HepG2 (cell line): ENCODE data around the gene SESN1. TPM values are rescaled to one million over a fixed set of nuclear protein-coding genes. Genes with fewer than 3 reads are reported as not detected.

Experiments
- AHR ChIP-seq: IDR thresholded peaks from 2 replicates; pipeline ENCODE4 v1.6.1; 2018; ENCODE audit warnings: missing genetic modification reagents, missing compliant biosample characterization
- BATF2 ChIP-seq: sonication (generic); formaldehyde crosslinking; IDR thresholded peaks from 2 replicates; pipeline ENCODE4 v1.8.0; 2022; ENCODE audit warnings: mild to moderate bottlenecking, missing genetic modification reagents, moderate library complexity
- CENPBD1 ChIP-seq: sonication (generic); formaldehyde crosslinking; IDR thresholded peaks from 2 replicates; pipeline ENCODE4 v1.8.0; 2022; ENCODE audit warnings: missing genetic modification reagents, low read depth, mild to moderate bottlenecking, borderline replicate concordance
- CENPT ChIP-seq: sonication (generic); formaldehyde crosslinking; IDR thresholded peaks from 2 replicates; pipeline ENCODE4 v1.8.0; 2022; ENCODE audit warnings: low read depth, mild to moderate bottlenecking, moderate library complexity, missing genetic modification reagents
- DBP ChIP-seq: sonication (generic); formaldehyde crosslinking; IDR thresholded peaks from 2 replicates; pipeline ENCODE4 v1.4.0; 2020; ENCODE audit warnings: missing genetic modification reagents; ENCODE audit errors: not compliant biosample characterization
- EEA1 ChIP-seq: sonication (generic); formaldehyde crosslinking; IDR thresholded peaks from 2 replicates; pipeline ENCODE4 v1.5.1; 2020; ENCODE audit warnings: mild to moderate bottlenecking, missing genetic modification reagents, borderline replicate concordance
- GLMP ChIP-seq: sonication (generic); formaldehyde crosslinking; IDR thresholded peaks from 2 replicates; pipeline ENCODE4 v1.9.0; 2021; ENCODE audit warnings: missing genetic modification reagents, mild to moderate bottlenecking, borderline replicate concordance
- HNRNPLL ChIP-seq: fragments of 200-400 bp; formaldehyde crosslinking; IDR thresholded peaks from 2 replicates; pipeline ENCODE4 v1.6.1; 2017; ENCODE audit warnings: mild to moderate bottlenecking, low read depth, low read length; ENCODE audit not compliant: poor library complexity, severe bottlenecking
- LCORL ChIP-seq, 2 experiments: fragments of 450-650 bp in 1 of 2; sonication (generic) in 1 of 2; formaldehyde crosslinking in 1 of 2; IDR thresholded peaks; 2 replicates each; pipeline versions ENCODE4 v1.5.0 to v1.6.1; 2017 to 2020; ENCODE audit warnings: antibody characterized with exemption in 1 of 2, missing genetic modification reagents in 1 of 2
- RAD21 ChIP-seq: fragments of 450-650 bp; formaldehyde crosslinking; IDR thresholded peaks from 2 replicates; pipeline ENCODE4 v1.5.0; 2020; ENCODE audit warnings: mild to moderate bottlenecking
- SP1 ChIP-seq, 2 experiments: fragments of 450-650 bp in 1 of 2; sonication (generic) in 1 of 2; formaldehyde crosslinking in 1 of 2; IDR thresholded peaks; 2 replicates each; pipeline versions ENCODE4 v1.4.0 to v1.6.1; 2016 to 2020; ENCODE audit warnings: missing genetic modification reagents in 1 of 2
- ZBTB14 ChIP-seq: sonication (generic); formaldehyde crosslinking; IDR thresholded peaks from 2 replicates; pipeline ENCODE4 v1.4.0; 2020; ENCODE audit warnings: missing genetic modification reagents
- ZNF142 ChIP-seq: sonication (generic); formaldehyde crosslinking; IDR thresholded peaks from 2 replicates; pipeline ENCODE4 v1.4.0; 2020; ENCODE audit warnings: missing genetic modification reagents
- ZNF276 ChIP-seq: sonication (generic); formaldehyde crosslinking; IDR thresholded peaks from 2 replicates; pipeline ENCODE4 v1.4.0; 2020; ENCODE audit warnings: mild to moderate bottlenecking, low read depth, missing genetic modification reagents
- polyA plus RNA-seq, 8 experiments: library from polyadenylated mRNA; depleted of rRNA in 3 of 8; stranded (reverse) in 7 of 8; unstranded in 1 of 8; fragments of >200 nt; fragmentation: Illumina TruSeq in 4 of 8; extraction: Trizol in 4 of 8; gene quantifications; 2 replicates each; pipeline versions ENCODE4 v1.2.1 to v1.2.3, GENCODE V29; 2011 to 2016; ENCODE audit warnings: low read depth in 4 of 8, missing spikeins in 1 of 8, mixed read lengths in 1 of 8; ENCODE audit not compliant: insufficient read depth in 1 of 8
- total RNA-seq, 5 experiments: library from RNA; depleted of rRNA; stranded (reverse); fragments of >200 nt; fragmentation: Illumina TruSeq; extraction: Trizol; gene quantifications; 2 replicates each; pipeline ENCODE4 v1.2.3, GENCODE V29; 2016; ENCODE audit warnings: low read depth in 1 of 5

SESN1 gene
- total and polyA plus RNA-seq, 2 of the 13 experiments (the other 11 are each of a cell fraction or from before 2014, with no cell fraction given), result 24.9 to 44.7 TPM

GRCh38 chr6:109009236-109009961 lies 85.2 kb downstream of the SESN1 start (continued):
- TF ChIP-seq CENPBD1 (no peak; the same call in 1 of the 2 replicates), SP1 (IDR thresholded peaks at IDR 0.05) (no peak), SP1 (CRISPR knock-in tag; IDR thresholded peaks at IDR 0.05) (peak; percentile 87), EEA1 (0 out of 2 replicates have a peak, but pooled peaks have one; percentile 31), ZNF276 (CRISPR knock-in tag) (peak; percentile 59; the same call in 1 of the 2 replicates), ZNF142 (CRISPR knock-in tag) (peak; percentile 75; the same call in 1 of the 2 replicates), RAD21 (0 out of 2 replicates have a peak, but pooled peaks have one; percentile 64), CENPT (peak; percentile 89; the same call in 1 of the 2 replicates), HNRNPLL (peak; percentile 62), DBP (CRISPR knock-in tag) (peak; percentile 23), ZBTB14 (CRISPR knock-in tag) (peak; percentile 45; the same call in 1 of the 2 replicates), AHR (peak; percentile 59; the same call in 1 of the 2 replicates), GLMP (no peak), LCORL (IDR thresholded peaks at IDR 0.05) (no peak), LCORL (CRISPR knock-in tag; IDR thresholded peaks at IDR 0.05) (0 out of 2 replicates have a peak, but pooled peaks have one; percentile 33), BATF2 (CRISPR knock-in tag) (0 out of 2 replicates have a peak, but pooled peaks have one; percentile 60)
